AG08396 (cell line): ENCODE measurements around the gene JAG2.
A peak's percentile ranks its signal among the peaks of the same experiment; 100 is the strongest.

Experiments used
- DNase-seq: peaks from one replicate; pipeline ENCODE4 v3.0.0; 2012; ENCODE audit warnings: low spot score, mixed read lengths

JAG2 gene

GRCh38 chr14:105182296-105183020 lies 13.9 kb upstream of the JAG2 start:
- no peak for DNase-seq

- DNase-seq: no peak
Observed at GRCh38 chr14:105181549-105182295, 13.1 kb upstream of the JAG2 start.

- peak; percentile 96 for DNase-seq
Observed at GRCh38 chr14:105180592-105181548, 12.3 kb upstream of the JAG2 start, which contains the start of gene NUDT14. Gene NUDT14, minus strand, starts transcription at chr14:105181312. Its CDS starts 103 bp downstream, at chr14:105181209.

- no peak for DNase-seq
Observed at GRCh38 chr14:105179191-105179590, 10.6 kb upstream of the JAG2 start.

- DNase-seq: no peak
Observed at GRCh38 chr14:105178868-105179140, 10.2 kb upstream of the JAG2 start.

- no peak for DNase-seq
Observed at GRCh38 chr14:105178069-105178867, 9.7 kb upstream of the JAG2 start.

GRCh38 chr14:105177082-105177481 lies 8.5 kb upstream of the JAG2 start:
- DNase-seq: no peak

- no peak for DNase-seq
Observed at GRCh38 chr14:105176513-105176912, 7.9 kb upstream of the JAG2 start.

- DNase-seq: no peak
Observed at GRCh38 chr14:105173901-105174894, 5.6 kb upstream of the JAG2 start.

- DNase-seq: no peak
Observed at GRCh38 chr14:105173145-105173544, 4.6 kb upstream of the JAG2 start.

GRCh38 chr14:105172476-105172875 lies 3.9 kb upstream of the JAG2 start:
- DNase-seq: no peak

GRCh38 chr14:105171004-105171673 lies 2.6 kb upstream of the JAG2 start:
- DNase-seq: no peak

- DNase-seq: no peak
Observed at GRCh38 chr14:105169776-105170655, 1.4 kb upstream of the JAG2 start.

- DNase-seq: no peak
Observed at GRCh38 chr14:105168979-105169507, 467 bp upstream of the JAG2 start.

- no peak for DNase-seq
Observed at GRCh38 chr14:105168093-105168420, 519 bp downstream of the JAG2 start.

- DNase-seq: no peak
Observed at GRCh38 chr14:105167303-105168092, 1.1 kb downstream of the JAG2 start.

- DNase-seq: no peak
Observed at GRCh38 chr14:105166571-105167302, 1.8 kb downstream of the JAG2 start.
